K562 (cell line): ENCODE results near the gene SRCIN1. TPM values are rescaled to one million over a fixed set of nuclear protein-coding genes. Genes with fewer than 3 reads are reported as not detected.

Experiments used
- ATAC-seq: fragments of 200-7000 bp; cut with Tn5 transposase; 3 replicates; pipeline ENCODE4 v1.9.1; 2020; ENCODE audit warnings: moderate library complexity
- BruUV-seq: library from RNA; stranded (reverse); fragments of 400-500 nt; replicated peaks from 2 replicates; lab custom pipeline; 2021; lab: Mats Ljungman, UMichigan
- CTCF ChIA-PET: fragments of 300-600 bp; formaldehyde crosslinking; extraction: SDS; loops from one replicate; lab custom pipeline; 2021; ENCODE audit warnings: low intra/inter-chr PET ratio; lab: Yijun Ruan, JAX
- POLR2A ChIA-PET: fragments of 300-600, 350-650 bp; sonication (Branson Sonifier 250); formaldehyde crosslinking; extraction: SDS; loops from one replicate; lab custom pipeline; 2021; ENCODE audit warnings: antibody characterized with exemption, inconsistent platforms; lab: Yijun Ruan, JAX
- DNase-seq, 4 experiments: peaks; one replicate each; pipeline versions ENCODE4 v3.0.0 to v3.0.0-alpha.2; 2011 to 2018; ENCODE audit warnings: low spot score in 3 of 4, mixed read lengths in 3 of 4; ENCODE audit errors: extremely low read depth in 1 of 4
- FAIRE-seq: peaks from 2 replicates; lab custom pipeline; 2011; peaks lifted over from hg19 to GRCh38; lab: Jason Lieb, UNC
- H2AFZ ChIP-seq: 2 replicates; pipeline ENCODE4 v1.6.0; 2011; ENCODE audit warnings: low read depth, low read length, control low read depth, inconsistent platforms
- H3K27ac ChIP-seq: fragments of 200-600 bp; 3 replicates; pipeline ENCODE4 v1.8.0; 2011; ENCODE audit warnings: low read depth, mild to moderate bottlenecking, control low read depth, inconsistent platforms, low read length, moderate library complexity, mixed read lengths; ENCODE audit errors: extremely low read depth
- H3K27me3 ChIP-seq, 2 experiments: fragments of 300-600 bp in 1 of 2; 2 replicates in 1 of 2; 3 replicates in 1 of 2; pipeline versions ENCODE4 v1.6.0 to v1.8.0; 2011; ENCODE audit warnings: inconsistent platforms in 2 of 2, low read length in 2 of 2, mild to moderate bottlenecking in 1 of 2, mixed read lengths in 1 of 2, moderate library complexity in 1 of 2; ENCODE audit not compliant: control insufficient read depth in 2 of 2, insufficient read depth in 2 of 2
- H3K36me3 ChIP-seq: fragments of 300-600 bp; 3 replicates; pipeline ENCODE4 v1.8.0; 2011; ENCODE audit warnings: mild to moderate bottlenecking, low read length, inconsistent platforms; ENCODE audit not compliant: control insufficient read depth, insufficient read depth
- H3K4me1 ChIP-seq, 2 experiments: fragments of 200-600 bp in 1 of 2; replicated peaks in 1 of 2; 2 replicates in 1 of 2; 3 replicates in 1 of 2; pipeline versions ENCODE4 v1.5.1 to v1.8.0; 2011; ENCODE audit warnings: inconsistent platforms in 2 of 2, low read length in 2 of 2, mild to moderate bottlenecking in 1 of 2, mixed read lengths in 1 of 2, moderate library complexity in 1 of 2; ENCODE audit not compliant: control insufficient read depth in 2 of 2, insufficient read depth in 2 of 2
- H3K4me2 ChIP-seq: 2 replicates; pipeline ENCODE4 v1.6.1; 2011; ENCODE audit warnings: low read length, control low read depth, inconsistent platforms, mixed read lengths; ENCODE audit not compliant: insufficient read depth
- H3K4me3 ChIP-seq: fragments of 200-600 bp; sonication (generic), shearing (Covaris generic); 2 replicates; pipeline ENCODE4 v1.5.1; 2016; ENCODE audit warnings: control low read depth, inconsistent platforms
- H3K79me2 ChIP-seq: fragments of 200-600 bp; 3 replicates; pipeline ENCODE4 v1.8.0; 2011; ENCODE audit warnings: low read length, inconsistent platforms; ENCODE audit not compliant: control insufficient read depth, insufficient read depth
- H3K9ac ChIP-seq, 2 experiments: 2 replicates each; pipeline versions ENCODE4 v1.6.0 to v1.6.1; 2011; ENCODE audit warnings: low read depth in 2 of 2, low read length in 2 of 2, control low read depth in 1 of 2, inconsistent platforms in 1 of 2, mild to moderate bottlenecking in 1 of 2, mixed read lengths in 1 of 2; ENCODE audit not compliant: insufficient read depth in 1 of 2
- H3K9me1 ChIP-seq: one replicate; pipeline ENCODE4 v1.6.0; 2011; ENCODE audit warnings: inconsistent platforms, mild to moderate bottlenecking, low read length, moderate library complexity; ENCODE audit not compliant: control insufficient read depth, insufficient read depth
- H3K9me3 ChIP-seq: replicated peaks from 2 replicates; pipeline ENCODE4 v1.5.1; 2011; ENCODE audit warnings: low read depth, low read length, inconsistent platforms; ENCODE audit not compliant: control insufficient read depth, insufficient read depth
- H4K20me1 ChIP-seq: replicated peaks from 2 replicates; pipeline ENCODE4 v1.6.1; 2011; ENCODE audit warnings: low read length, inconsistent platforms, mixed read lengths; ENCODE audit not compliant: control insufficient read depth, insufficient read depth
- GATA2 ChIP-seq: sonication (generic); formaldehyde crosslinking; IDR thresholded peaks from 2 replicates; pipeline ENCODE4 v1.4.0; 2020; ENCODE audit warnings: mild to moderate bottlenecking, missing genetic modification reagents
- MEF2A ChIP-seq: IDR thresholded peaks from 2 replicates; pipeline ENCODE4 v1.6.1; 2011; ENCODE audit warnings: low read depth, mild to moderate bottlenecking, low read length, moderate library complexity; ENCODE audit not compliant: control insufficient read depth
- NR2C2 ChIP-seq, 2 experiments: fragments of 200-800 bp in 1 of 2; sonication (Bioruptor generic) in 1 of 2; sonication (generic) in 1 of 2; formaldehyde crosslinking in 1 of 2; IDR thresholded peaks; 2 replicates each; pipeline versions ENCODE4 v1.6.1 to v1.8.0; 2016 to 2022; ENCODE audit warnings: mild to moderate bottlenecking in 1 of 2, missing compliant biosample characterization in 1 of 2, missing genetic modification characterization in 1 of 2, missing genetic modification reagents in 1 of 2
- ZNF232 ChIP-seq: sonication (generic); formaldehyde crosslinking; IDR thresholded peaks from 2 replicates; pipeline ENCODE4 v1.8.0; 2022; ENCODE audit warnings: mild to moderate bottlenecking, missing genetic modification reagents
- WGBS: fragments of 100-300 bp; shearing (Covaris generic); methylation state at CpG from one replicate; pipeline ENCODE4 v1.1.6; 2016; ENCODE audit warnings: low coverage, mixed read lengths; ENCODE audit not compliant: insufficient coverage; ENCODE audit errors: missing lambda C conversion rate; 5-methylcytosine and 5-hydroxymethylcytosine counted together
- in situ Hi-C: fragments of 300-500 bp; cut with MboI; formaldehyde crosslinking; loops from 4 replicates; pipeline ENCODE4 v1.15.0; 2018; ENCODE audit warnings: inconsistent platforms, mixed read lengths
- intact Hi-C: fragments of 100-400 bp; cut with micrococcal nuclease; formaldehyde crosslinking; loops from 2 replicates; pipeline ENCODE4 v1.14.2; 2022
- polyA plus RNA-seq, 8 experiments: library from polyadenylated mRNA; depleted of rRNA in 4 of 8; stranded (reverse) in 5 of 8; unstranded in 3 of 8; fragments of >200 nt; fragmentation: Nextera tagmentation in 2 of 8; fragmentation: Illumina TruSeq in 1 of 8; extraction: Ambion mirVana in 2 of 8; extraction: Trizol in 1 of 8; gene quantifications; 2 replicates each; pipeline versions ENCODE4 v1.2.1 to v1.2.3, GENCODE V29; 2011 to 2014; ENCODE audit warnings: inconsistent platforms in 1 of 8, missing spikeins in 1 of 8
- total RNA-seq, 7 experiments: library from RNA; depleted of rRNA in 6 of 7; stranded (reverse); fragments of >200 nt in 6 of 7; fragmentation: Illumina TruSeq in 2 of 7; extraction: Trizol in 2 of 7; gene quantifications; 2 replicates each; pipeline versions ENCODE4 v1.2.1 to v1.2.3, GENCODE V29; 2011 to 2021; ENCODE audit warnings: low replicate concordance in 1 of 7
- TF ChIP-seq, protein P1 (sequence below): fragments of 250-450 bp; sonication (Bioruptor Pico); IDR thresholded peaks from 2 replicates; pipeline ENCODE4 v1.8.0; 2022; ENCODE audit warnings: moderate library complexity, mild to moderate bottlenecking, inconsistent platforms

The SRCIN1 gene
- total and polyA plus RNA-seq, 9 of the 15 experiments (the other 6 are each of a cell fraction or from before 2014, with no cell fraction given) = 0.09 to 0.33 (median 0.13) TPM; not detected in 6

DNA sequence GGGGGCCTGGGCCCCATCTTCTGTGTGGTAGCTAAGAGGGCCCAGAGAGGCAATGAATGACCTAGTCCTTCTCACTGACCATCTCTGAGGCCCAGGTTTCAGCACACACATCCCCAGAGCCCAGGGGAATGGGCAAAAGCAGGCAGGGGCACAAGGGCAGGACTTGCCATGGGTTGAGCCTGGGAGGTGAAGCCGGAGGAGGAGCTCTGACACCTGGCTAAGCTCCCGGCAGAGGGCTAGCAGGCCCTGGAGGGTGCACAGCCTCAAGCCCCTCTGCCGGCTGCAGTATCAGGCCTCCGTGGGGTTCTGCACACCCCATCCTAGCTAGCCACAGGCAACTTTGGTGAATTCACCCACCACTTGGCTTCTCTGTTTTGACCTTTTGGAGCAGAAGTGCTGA is 5.3 kb downstream of the SRCIN1 start (continued):
- TF ChIP-seq, protein P1, sequence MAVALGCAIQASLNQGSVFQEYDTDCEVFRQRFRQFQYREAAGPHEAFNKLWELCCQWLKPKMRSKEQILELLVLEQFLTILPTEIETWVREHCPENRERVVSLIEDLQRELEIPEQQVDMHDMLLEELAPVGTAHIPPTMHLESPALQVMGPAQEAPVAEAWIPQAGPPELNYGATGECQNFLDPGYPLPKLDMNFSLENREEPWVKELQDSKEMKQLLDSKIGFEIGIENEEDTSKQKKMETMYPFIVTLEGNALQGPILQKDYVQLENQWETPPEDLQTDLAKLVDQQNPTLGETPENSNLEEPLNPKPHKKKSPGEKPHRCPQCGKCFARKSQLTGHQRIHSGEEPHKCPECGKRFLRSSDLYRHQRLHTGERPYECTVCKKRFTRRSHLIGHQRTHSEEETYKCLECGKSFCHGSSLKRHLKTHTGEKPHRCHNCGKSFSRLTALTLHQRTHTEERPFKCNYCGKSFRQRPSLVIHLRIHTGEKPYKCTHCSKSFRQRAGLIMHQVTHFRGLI (CRISPR knock-in tag) = no peak
- TF ChIP-seq MEF2A = no peak

GRCh38 chr17:38599398-38599856 is 6.3 kb downstream of the SRCIN1 start:
- Histone ChIP-seq H3K27me3 (peaks cover 8 to 29% of the 10 kb centered on the region in 2 experiments; a peak in 4 of 5 replicates), H3K9me3 (no peaks in the 10 kb centered on the region), H3K4me1 (peaks cover 22 to 36% of the 10 kb centered on the region in 2 experiments), H3K9me1 (peaks cover 4% of the 10 kb centered on the region), H3K4me3 (no peak overlapping the region), H3K27ac (no peak overlapping the region), H4K20me1 (peaks cover 8% of the 10 kb centered on the region; the same call in 1 of the 2 replicates), H3K4me2 (no peak overlapping the region), H3K9ac (peak overlapping the region in 1 of 2 experiments; percentile 48; a peak in 1 of 4 replicates), H2AFZ (peak overlapping the region; percentile 38; the same call in 1 of the 2 replicates), H3K79me2 (no peaks in the 10 kb centered on the region), H3K36me3 (no peaks in the 10 kb centered on the region)
- WGBS = 13% methylated on average over 9 of the region's 9 CpGs
- ChIA-PET CTCF (no interaction called here), POLR2A (interaction anchor here (0.8 kb wide), 1 partner anchor 136 kb away, joined by 3 read pairs; no protein-coding TSS in a partner anchor)
- TF ChIP-seq ZNF232 (CRISPR knock-in tag) (no peak), NR2C2 (CRISPR knock-in tag; IDR thresholded peaks at IDR 0.05) (no peak), NR2C2 (tag; IDR thresholded peaks at IDR 0.05) (0 out of 2 replicates have a peak, but pooled peaks have one; percentile 26), GATA2 (CRISPR knock-in tag) (0 out of 2 replicates have a peak, but pooled peaks have one; percentile 13)
- FAIRE-seq = no peak
- in situ Hi-C loops (no loop called here), intact Hi-C loops (no loop called here)
- ATAC-seq = no peak
- no peak for DNase-seq
- no TSS peak for BruUV-seq
